ENCODE results near the gene AKNAD1.
A peak's percentile ranks its signal among the peaks of the same experiment; 100 is the strongest.

AKNAD1 gene

DNA sequence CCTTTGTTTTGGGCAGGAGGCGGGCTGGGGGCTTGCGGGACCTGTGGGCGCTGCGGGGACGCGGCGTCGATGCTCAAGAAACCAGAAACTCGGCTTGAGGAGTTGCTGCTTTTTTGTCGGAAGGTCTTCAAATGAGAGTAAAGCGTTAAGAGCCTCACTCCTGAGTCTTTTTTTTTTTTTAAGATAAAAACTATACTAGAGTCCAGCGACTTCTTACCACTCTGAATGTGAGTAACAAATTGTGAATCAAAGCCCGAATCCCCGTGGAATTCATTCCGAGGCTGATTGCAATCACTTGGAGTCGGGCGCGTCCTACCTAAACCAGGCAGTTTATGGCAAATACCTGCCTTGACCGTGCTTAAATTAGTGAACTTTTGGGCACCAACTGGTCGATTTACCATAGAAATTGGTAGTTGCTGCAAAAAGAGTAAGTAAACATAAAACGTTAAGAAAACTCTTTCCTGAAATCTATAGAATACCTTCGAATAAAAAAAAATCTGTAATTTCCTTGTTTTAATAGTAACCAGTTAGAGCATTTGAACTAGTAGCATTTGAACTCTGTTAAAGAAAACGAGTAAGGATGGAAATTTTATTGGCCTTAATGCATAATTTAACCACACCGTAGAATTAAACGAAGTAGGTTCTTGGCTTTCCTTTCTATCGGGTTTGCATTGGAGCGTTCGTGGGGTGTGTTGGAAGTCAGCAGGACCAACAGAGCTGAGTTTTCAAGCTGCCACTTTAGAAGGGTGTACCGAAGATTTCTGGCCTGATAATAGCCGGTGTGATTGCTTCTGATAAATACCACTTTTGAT lies 20.7 kb upstream of the AKNAD1 start:
- peak overlapping the region; percentile 58 for H2BK5ac ChIP-seq (ENCODE audit: low read depth, low read length, poor library complexity)
- WGBS (ENCODE audit: extremely low coverage, insufficient coverage, insufficient read length), result no CpG with 5 or more reads among the region's 30 CpGs
- peak overlapping the region; percentile 70 for H2BK120ac ChIP-seq (ENCODE audit: insufficient read depth, low read length, poor library complexity)
- H4K8ac ChIP-seq (ENCODE audit: low read depth, low read length), result peak overlapping the region; percentile 55
- peak overlapping the region; percentile 30 for H4K91ac ChIP-seq (ENCODE audit: low read depth, low read length)
- H3K4me1 ChIP-seq (ENCODE audit: control insufficient read depth in 1 of 2, insufficient read depth in 2 of 2, low read length in 2 of 2), result no peaks in the 10 kb centered on the region
- peak overlapping the region; percentile 82 for H3K18ac ChIP-seq (ENCODE audit: low read length)
- no peaks in the 10 kb centered on the region for H3K27me3 ChIP-seq (ENCODE audit: insufficient read depth, low read length)
- peak overlapping the region; percentile 87 for H3K9ac ChIP-seq (ENCODE audit: low read length)
- H3K36me3 ChIP-seq (ENCODE audit: control insufficient read depth in 1 of 2, insufficient read depth in 2 of 2, low read length in 2 of 2), result no peaks in the 10 kb centered on the region
- H2BK12ac ChIP-seq (ENCODE audit: low read length), result no peak overlapping the region
- peak overlapping the region; percentile 75 for H3K14ac ChIP-seq (ENCODE audit: low read length)
- peaks cover 8% of the 10 kb centered on the region for H3K79me2 ChIP-seq (ENCODE audit: control insufficient read depth, insufficient read depth, low read length, poor library complexity)
- H3K27ac ChIP-seq (ENCODE audit: low read depth, low read length), result peak overlapping the region; percentile 40
- DNase-seq, result peak; percentile 47 to 76
- peak overlapping the region; percentile 67 for H4K12ac ChIP-seq (ENCODE audit: low read depth, low read length)
- peak overlapping the region; percentile 94 for H3K4me2 ChIP-seq (ENCODE audit: low read length)
- peak overlapping the region; percentile 89 for H2AFZ ChIP-seq (ENCODE audit: insufficient read depth, low read length, poor library complexity)
- H3K79me1 ChIP-seq (ENCODE audit: low read length), result peaks cover 7% of the 10 kb centered on the region
- H3K23ac ChIP-seq (ENCODE audit: low read length), result no peak overlapping the region
- peak overlapping the region; percentile 67 for H3K4ac ChIP-seq (ENCODE audit: low read depth, low read length)
- peak overlapping the region; percentile 18 for H2AK5ac ChIP-seq (ENCODE audit: low read length)
- H3K9me3 ChIP-seq (ENCODE audit: insufficient read depth, low read depth, low read length), result no peaks in the 10 kb centered on the region
- H3K4me3 ChIP-seq (ENCODE audit: low read depth, low read length), result peak overlapping the region; percentile 96

DNA sequence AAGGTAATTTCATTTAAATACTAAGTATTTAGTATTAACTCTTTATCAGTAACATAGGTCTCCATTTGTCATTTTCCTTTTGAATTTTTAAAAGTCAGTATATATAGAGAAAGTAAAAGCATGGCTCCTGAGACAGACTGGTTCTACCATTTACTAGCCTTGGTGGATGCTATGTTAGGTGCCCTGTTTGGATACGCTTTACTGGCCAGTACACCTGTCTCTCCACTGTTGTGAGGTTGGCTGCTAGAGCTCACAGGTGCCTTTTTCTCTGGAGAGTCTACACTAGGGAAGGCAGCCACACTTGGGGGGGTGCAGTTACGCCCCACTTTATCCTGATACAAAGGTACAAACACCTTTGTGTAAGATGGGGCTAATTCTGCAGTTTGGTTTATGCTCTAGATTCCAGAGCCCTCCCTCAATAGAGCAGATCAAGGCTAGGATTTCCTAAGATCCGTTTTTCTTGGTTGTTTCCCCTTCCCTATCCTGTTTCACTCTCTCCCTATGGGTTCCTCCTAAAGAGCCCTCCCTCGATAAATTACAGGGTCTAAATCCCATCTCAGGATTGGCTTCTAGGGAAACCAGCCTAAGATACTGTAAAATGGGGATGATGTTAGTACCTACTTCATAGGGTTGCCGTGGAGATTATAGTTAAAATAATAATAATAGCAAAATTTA lies 14.3 kb upstream of the AKNAD1 start:
- Histone ChIP-seq H3K9ac (ENCODE audit: low read length) (no peak overlapping the region), H2BK12ac (ENCODE audit: low read length) (no peak overlapping the region), H3K36me3 (ENCODE audit: control insufficient read depth in 1 of 2, insufficient read depth in 2 of 2, low read length in 2 of 2) (no peaks in the 10 kb centered on the region), H3K9me3 (ENCODE audit: insufficient read depth, low read depth, low read length) (no peaks in the 10 kb centered on the region), H3K4me1 (ENCODE audit: control insufficient read depth in 1 of 2, insufficient read depth in 2 of 2, low read length in 2 of 2) (no peaks in the 10 kb centered on the region), H4K8ac (ENCODE audit: low read depth, low read length) (no peak overlapping the region), H4K12ac (ENCODE audit: low read depth, low read length) (no peak overlapping the region), H3K4me2 (ENCODE audit: low read length) (no peak overlapping the region), H3K23ac (ENCODE audit: low read length) (no peak overlapping the region), H3K79me1 (ENCODE audit: low read length) (peaks cover 2% of the 10 kb centered on the region), H3K14ac (ENCODE audit: low read length) (no peak overlapping the region), H3K4me3 (ENCODE audit: low read depth, low read length) (no peak overlapping the region), H3K79me2 (ENCODE audit: control insufficient read depth, insufficient read depth, low read length, poor library complexity) (no peaks in the 10 kb centered on the region), H2BK120ac (ENCODE audit: insufficient read depth, low read length, poor library complexity) (no peak overlapping the region), H3K18ac (ENCODE audit: low read length) (no peak overlapping the region), H2BK5ac (ENCODE audit: low read depth, low read length, poor library complexity) (no peak overlapping the region), H2AK5ac (ENCODE audit: low read length) (no peak overlapping the region), H2AFZ (ENCODE audit: insufficient read depth, low read length, poor library complexity) (no peak overlapping the region), H3K4ac (ENCODE audit: low read depth, low read length) (no peak overlapping the region), H3K27me3 (ENCODE audit: insufficient read depth, low read length) (no peaks in the 10 kb centered on the region), H4K91ac (ENCODE audit: low read depth, low read length) (no peak overlapping the region), H3K27ac (ENCODE audit: low read depth, low read length) (no peak overlapping the region)
- no peak for DNase-seq
- no CpG with 5 or more reads among the region's 5 CpGs for WGBS (ENCODE audit: extremely low coverage, insufficient coverage, insufficient read length)

DNA sequence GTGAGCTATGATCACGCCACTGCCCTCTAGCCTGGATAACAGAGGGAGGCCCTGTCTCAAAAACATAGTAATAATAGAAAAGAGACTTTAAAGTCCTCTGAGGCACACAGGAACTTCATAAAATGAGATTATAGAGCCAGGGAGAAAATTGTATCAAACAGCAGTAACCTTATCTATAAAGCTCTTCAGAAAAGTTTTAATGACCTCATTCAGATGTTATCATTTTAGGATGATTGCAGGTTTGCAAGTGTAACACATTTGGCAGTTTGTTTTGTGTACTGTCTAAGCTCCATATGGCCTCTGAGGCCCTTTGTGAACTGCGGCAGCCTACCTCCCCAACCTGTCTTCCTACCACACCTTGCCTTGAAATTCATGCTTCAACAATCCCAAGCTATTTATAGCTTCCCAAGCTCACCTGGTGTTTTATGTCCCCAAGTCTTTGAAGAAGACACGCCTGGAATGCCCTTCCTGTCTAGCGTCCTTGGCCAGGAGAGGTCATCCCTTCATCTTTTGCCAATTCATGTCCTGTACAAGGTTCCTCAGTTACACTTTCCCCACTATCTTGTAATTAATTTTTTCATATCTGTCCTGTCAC lies 8.5 kb upstream of the AKNAD1 start:
- no peak overlapping the region for H2AK5ac ChIP-seq (ENCODE audit: low read length)
- no CpG with 5 or more reads among the region's 4 CpGs for WGBS (ENCODE audit: extremely low coverage, insufficient coverage, insufficient read length)
- no peak overlapping the region for H3K23ac ChIP-seq (ENCODE audit: low read length)
- H3K4me3 ChIP-seq (ENCODE audit: low read depth, low read length), result no peak overlapping the region
- peaks cover 0 to 5% of the 10 kb centered on the region in 2 experiments for H3K4me1 ChIP-seq (ENCODE audit: control insufficient read depth in 1 of 2, insufficient read depth in 2 of 2, low read length in 2 of 2)
- no peak overlapping the region for H4K12ac ChIP-seq (ENCODE audit: low read depth, low read length)
- peak overlapping the region; percentile 45 for H4K8ac ChIP-seq (ENCODE audit: low read depth, low read length)
- peaks cover 4% of the 10 kb centered on the region for H3K79me1 ChIP-seq (ENCODE audit: low read length)
- H3K79me2 ChIP-seq (ENCODE audit: control insufficient read depth, insufficient read depth, low read length, poor library complexity), result no peaks in the 10 kb centered on the region
- no peak overlapping the region for H3K18ac ChIP-seq (ENCODE audit: low read length)
- peak overlapping the region; percentile 56 for H2BK120ac ChIP-seq (ENCODE audit: insufficient read depth, low read length, poor library complexity)
- no peak overlapping the region for H3K9ac ChIP-seq (ENCODE audit: low read length)
- no peak overlapping the region for H3K4ac ChIP-seq (ENCODE audit: low read depth, low read length)
- peak overlapping the region; percentile 1 for H3K27ac ChIP-seq (ENCODE audit: low read depth, low read length)
- H2AFZ ChIP-seq (ENCODE audit: insufficient read depth, low read length, poor library complexity), result no peak overlapping the region
- H2BK5ac ChIP-seq (ENCODE audit: low read depth, low read length, poor library complexity), result peak overlapping the region; percentile 54
- DNase-seq, result peak; percentile 30 to 75
- H2BK12ac ChIP-seq (ENCODE audit: low read length), result no peak overlapping the region
- H3K14ac ChIP-seq (ENCODE audit: low read length), result peak overlapping the region; percentile 62
- H4K91ac ChIP-seq (ENCODE audit: low read depth, low read length), result peak overlapping the region; percentile 47
- H3K4me2 ChIP-seq (ENCODE audit: low read length), result no peak overlapping the region
- H3K27me3 ChIP-seq (ENCODE audit: insufficient read depth, low read length), result no peaks in the 10 kb centered on the region
- no peaks in the 10 kb centered on the region for H3K9me3 ChIP-seq (ENCODE audit: insufficient read depth, low read depth, low read length)
- no peaks in the 10 kb centered on the region for H3K36me3 ChIP-seq (ENCODE audit: control insufficient read depth in 1 of 2, insufficient read depth in 2 of 2, low read length in 2 of 2)

DNA sequence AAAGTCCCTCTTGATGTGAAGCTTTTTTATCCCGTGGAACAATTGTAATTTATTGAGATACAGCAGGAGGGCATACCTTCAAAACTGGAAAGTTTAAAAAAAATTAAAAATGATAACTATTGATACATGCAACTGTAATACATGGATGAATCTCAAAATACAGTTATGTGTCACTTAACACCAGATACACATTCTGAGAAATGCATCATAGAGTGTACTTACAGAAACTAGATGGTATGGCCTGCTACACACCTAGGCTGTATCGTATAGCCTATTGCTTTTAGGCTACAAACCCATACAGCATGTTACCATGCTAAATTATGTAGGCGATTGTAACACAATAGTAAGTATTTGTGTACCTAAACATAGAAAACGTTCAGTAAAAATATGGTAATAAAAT lies 7.1 kb upstream of the AKNAD1 start:
- no peak overlapping the region for H2BK5ac ChIP-seq (ENCODE audit: low read depth, low read length, poor library complexity)
- H3K4ac ChIP-seq (ENCODE audit: low read depth, low read length), result no peak overlapping the region
- peaks cover 0 to 5% of the 10 kb centered on the region in 2 experiments for H3K4me1 ChIP-seq (ENCODE audit: control insufficient read depth in 1 of 2, insufficient read depth in 2 of 2, low read length in 2 of 2)
- H3K27me3 ChIP-seq (ENCODE audit: insufficient read depth, low read length), result no peaks in the 10 kb centered on the region
- H4K8ac ChIP-seq (ENCODE audit: low read depth, low read length), result no peak overlapping the region
- no peaks in the 10 kb centered on the region for H3K36me3 ChIP-seq (ENCODE audit: control insufficient read depth in 1 of 2, insufficient read depth in 2 of 2, low read length in 2 of 2)
- no CpG with 5 or more reads among the region's 4 CpGs for WGBS (ENCODE audit: extremely low coverage, insufficient coverage, insufficient read length)
- H4K12ac ChIP-seq (ENCODE audit: low read depth, low read length), result no peak overlapping the region
- H2BK12ac ChIP-seq (ENCODE audit: low read length), result no peak overlapping the region
- H3K4me3 ChIP-seq (ENCODE audit: low read depth, low read length), result no peak overlapping the region
- H3K79me2 ChIP-seq (ENCODE audit: control insufficient read depth, insufficient read depth, low read length, poor library complexity), result no peaks in the 10 kb centered on the region
- H4K91ac ChIP-seq (ENCODE audit: low read depth, low read length), result no peak overlapping the region
- H3K27ac ChIP-seq (ENCODE audit: low read depth, low read length), result no peak overlapping the region
- H3K4me2 ChIP-seq (ENCODE audit: low read length), result no peak overlapping the region
- H3K79me1 ChIP-seq (ENCODE audit: low read length), result peaks cover 4% of the 10 kb centered on the region
- H2BK120ac ChIP-seq (ENCODE audit: insufficient read depth, low read length, poor library complexity), result no peak overlapping the region
- H3K18ac ChIP-seq (ENCODE audit: low read length), result no peak overlapping the region
- no peak for DNase-seq
- H2AK5ac ChIP-seq (ENCODE audit: low read length), result no peak overlapping the region
- H3K9me3 ChIP-seq (ENCODE audit: insufficient read depth, low read depth, low read length), result no peaks in the 10 kb centered on the region
- no peak overlapping the region for H3K14ac ChIP-seq (ENCODE audit: low read length)
- no peak overlapping the region for H2AFZ ChIP-seq (ENCODE audit: insufficient read depth, low read length, poor library complexity)
- H3K9ac ChIP-seq (ENCODE audit: low read length), result no peak overlapping the region
- no peak overlapping the region for H3K23ac ChIP-seq (ENCODE audit: low read length)
